ENCODE data around the gene HS3ST3B1. TPM values are rescaled to one million over a fixed set of nuclear protein-coding genes. Genes with fewer than 3 reads are reported as not detected.

HS3ST3B1 gene
- total RNA-seq, 2 donors from 2014 or later: 0.99 to 1.6 TPM

DNA sequence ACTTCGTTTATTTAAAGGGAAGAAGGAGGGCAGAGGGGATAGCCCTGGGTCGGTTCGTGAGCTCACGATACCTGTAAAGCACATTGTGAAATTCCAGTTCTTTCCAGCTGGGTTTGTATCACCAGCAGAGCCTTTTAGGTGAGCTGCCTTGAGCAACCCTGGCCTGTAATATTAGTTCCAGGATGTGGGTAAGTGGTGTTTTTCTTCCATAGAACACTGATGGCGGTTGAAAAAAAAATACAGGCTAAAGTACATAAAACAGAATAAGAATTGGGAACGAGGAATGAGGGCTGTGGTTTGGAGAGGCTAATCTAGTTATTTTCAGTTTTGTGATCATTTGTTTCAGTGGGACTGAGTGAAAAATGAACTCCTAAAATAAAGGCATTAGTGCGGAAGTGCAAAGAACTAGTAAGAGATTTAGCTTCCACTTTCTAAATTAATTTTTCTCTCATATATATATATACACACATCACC is 20.6 kb downstream of the HS3ST3B1 start:
- Histone ChIP-seq H3K27me3 (no peaks in the 10 kb centered on the region), H3K36me3 (replicated peaks in 1 of 2; ENCODE audit: insufficient read depth in 1 of 2, low read depth in 2 of 2) (no peaks in the 10 kb centered on the region), H3K4me1 (no peaks in the 10 kb centered on the region), H3K27ac (no peak overlapping the region), H3K9me3 (no peaks in the 10 kb centered on the region), H3K4me3 (no peak overlapping the region)
- no peak for TF ChIP-seq POLR2A (IDR thresholded peaks at IDR 0.05)
- no peak for TF ChIP-seq CTCF (IDR thresholded peaks at IDR 0.05)
- DNase-seq (no peak), ATAC-seq (no peak)
- 50 to 54% methylated on average over 7 of the region's 7 CpGs for WGBS, 2 donors
- intact Hi-C loops (cut with DNase I): no loop called here

DNA sequence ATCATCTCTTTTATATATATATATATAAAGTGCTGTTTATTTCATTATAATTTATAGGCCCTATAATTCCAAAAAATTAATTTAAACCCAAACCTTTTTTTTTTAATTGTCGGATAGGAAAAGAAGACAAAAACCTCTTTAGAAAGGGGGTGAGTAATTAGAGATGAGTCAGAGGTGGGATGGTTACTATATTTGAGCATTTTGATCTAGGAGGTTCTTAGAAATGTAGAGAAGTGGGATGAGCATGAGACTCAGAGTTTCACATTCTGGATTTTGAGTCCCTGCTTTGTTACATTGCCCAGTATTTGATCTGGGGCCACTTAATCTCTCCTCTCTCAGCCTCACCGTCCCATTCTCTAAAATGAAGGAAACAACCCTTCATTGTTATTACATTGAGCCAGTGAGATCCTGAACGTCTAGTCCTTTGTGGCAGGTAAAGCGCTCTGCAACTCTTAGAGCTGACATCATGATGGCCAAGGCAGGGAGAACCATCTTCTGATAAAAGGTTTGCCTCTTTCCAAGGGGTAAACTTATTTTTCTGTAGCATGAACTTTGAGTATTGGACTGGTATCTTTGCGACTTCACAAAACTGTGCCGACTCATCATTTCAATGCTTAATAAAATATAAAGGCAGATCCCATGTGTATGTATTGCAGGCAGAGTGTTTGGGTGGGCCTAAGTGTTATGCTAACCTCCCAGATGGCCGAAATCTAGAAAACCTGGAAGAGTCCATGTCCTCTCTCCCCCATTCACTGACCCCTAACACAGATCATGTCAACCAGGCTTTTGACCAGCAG is 21.3 kb downstream of the HS3ST3B1 start:
- no peak for TF ChIP-seq CTCF (IDR thresholded peaks at IDR 0.05)
- TF ChIP-seq POLR2A (IDR thresholded peaks at IDR 0.05): no peak
- Histone ChIP-seq H3K27me3 (no peaks in the 10 kb centered on the region), H3K36me3 (replicated peaks in 1 of 2; ENCODE audit: insufficient read depth in 1 of 2, low read depth in 2 of 2) (no peaks in the 10 kb centered on the region), H3K4me3 (no peak overlapping the region), H3K9me3 (no peaks in the 10 kb centered on the region), H3K27ac (no peak overlapping the region), H3K4me1 (no peaks in the 10 kb centered on the region)
- 82 to 84% methylated on average over 7 of the region's 7 CpGs for WGBS, 2 donors
- DNase-seq (no peak), ATAC-seq (no peak)
- intact Hi-C loops (cut with DNase I): no loop called here

- no peak for ATAC-seq
- DNase-seq: no peak
- no peaks in the 10 kb centered on the region for H3K27me3 ChIP-seq
- H3K4me1 ChIP-seq: no peaks in the 10 kb centered on the region
- no peak for TF ChIP-seq POLR2A (IDR thresholded peaks at IDR 0.05)
- TF ChIP-seq CTCF (IDR thresholded peaks at IDR 0.05): no peak
- H3K36me3 ChIP-seq (replicated peaks in 1 of 2; ENCODE audit: insufficient read depth in 1 of 2, low read depth in 2 of 2): no peaks in the 10 kb centered on the region
- H3K9me3 ChIP-seq: no peaks in the 10 kb centered on the region
- intact Hi-C loops (cut with DNase I): no loop called here
- no peak overlapping the region for H3K27ac ChIP-seq
- WGBS, 2 donors: 20 to 25% methylated on average over 3 of the region's 3 CpGs
- H3K4me3 ChIP-seq: no peak overlapping the region
Measured at GRCh38 chr17:14323522-14323981, 22.7 kb downstream of the HS3ST3B1 start.

- 30 to 42% methylated on average over 9 of the region's 9 CpGs for WGBS, 2 donors
- no peak overlapping the region for H3K4me3 ChIP-seq
- DNase-seq (no peak), ATAC-seq (no peak)
- no peak overlapping the region for H3K27ac ChIP-seq
- TF ChIP-seq POLR2A (IDR thresholded peaks at IDR 0.05) (no peak), CTCF (IDR thresholded peaks at IDR 0.05) (no peak)
- H3K4me1 ChIP-seq: no peaks in the 10 kb centered on the region
- no peaks in the 10 kb centered on the region for H3K36me3 ChIP-seq (replicated peaks in 1 of 2; ENCODE audit: insufficient read depth in 1 of 2, low read depth in 2 of 2)
- no peaks in the 10 kb centered on the region for H3K9me3 ChIP-seq
- intact Hi-C loops (cut with DNase I): no loop called here
- no peaks in the 10 kb centered on the region for H3K27me3 ChIP-seq
Measured at GRCh38 chr17:14325618-14326167, 24.8 kb downstream of the HS3ST3B1 start.

Measured in body of pancreas (tissue), 4 donors.